Measurements from ENCODE around the gene CTDP1. TPM values are rescaled to one million over a fixed set of nuclear protein-coding genes. Genes with fewer than 3 reads are reported as not detected.

Gene CTDP1
- total and polyA plus RNA-seq, 4 donors, result 2.7 to 13.9 (median 10.5) TPM

DNA sequence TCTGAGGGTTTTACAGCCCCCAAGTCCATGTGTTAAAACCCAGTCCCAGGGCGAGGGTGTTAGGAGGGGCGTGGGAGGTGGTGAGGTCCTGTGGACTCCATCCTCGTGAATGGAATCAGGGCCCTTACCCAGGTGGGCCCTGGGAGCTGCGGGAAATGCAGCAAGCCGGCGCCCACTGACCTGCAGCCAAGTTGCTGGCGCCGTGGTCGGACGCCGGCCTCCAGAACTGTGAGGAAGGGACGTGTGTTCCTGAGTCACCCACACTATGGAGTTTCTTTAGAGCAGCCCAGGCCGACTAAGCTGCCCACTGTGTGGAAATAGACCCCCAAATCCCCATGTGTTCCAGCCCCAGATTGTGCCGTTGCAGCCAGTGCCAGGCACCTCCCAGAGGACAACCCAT, 26.4 kb downstream of the CTDP1 start (continued):
- TF ChIP-seq, protein P1, sequence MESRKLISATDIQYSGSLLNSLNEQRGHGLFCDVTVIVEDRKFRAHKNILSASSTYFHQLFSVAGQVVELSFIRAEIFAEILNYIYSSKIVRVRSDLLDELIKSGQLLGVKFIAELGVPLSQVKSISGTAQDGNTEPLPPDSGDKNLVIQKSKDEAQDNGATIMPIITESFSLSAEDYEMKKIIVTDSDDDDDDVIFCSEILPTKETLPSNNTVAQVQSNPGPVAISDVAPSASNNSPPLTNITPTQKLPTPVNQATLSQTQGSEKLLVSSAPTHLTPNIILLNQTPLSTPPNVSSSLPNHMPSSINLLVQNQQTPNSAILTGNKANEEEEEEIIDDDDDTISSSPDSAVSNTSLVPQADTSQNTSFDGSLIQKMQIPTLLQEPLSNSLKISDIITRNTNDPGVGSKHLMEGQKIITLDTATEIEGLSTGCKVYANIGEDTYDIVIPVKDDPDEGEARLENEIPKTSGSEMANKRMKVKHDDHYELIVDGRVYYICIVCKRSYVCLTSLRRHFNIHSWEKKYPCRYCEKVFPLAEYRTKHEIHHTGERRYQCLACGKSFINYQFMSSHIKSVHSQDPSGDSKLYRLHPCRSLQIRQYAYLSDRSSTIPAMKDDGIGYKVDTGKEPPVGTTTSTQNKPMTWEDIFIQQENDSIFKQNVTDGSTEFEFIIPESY (IDR thresholded peaks at IDR 0.05), result no peak
- TF ChIP-seq FOXA1 (IDR thresholded peaks at IDR 0.05), result no peak
- TF ChIP-seq SP1 (IDR thresholded peaks at IDR 0.05), result no peak
- TF ChIP-seq HNF4G (IDR thresholded peaks at IDR 0.05), result no peak
- TF ChIP-seq RAD21 (IDR thresholded peaks at IDR 0.05), result no peak
- no peak for TF ChIP-seq RXRA (IDR thresholded peaks at IDR 0.05)
- TF ChIP-seq, protein P2, sequence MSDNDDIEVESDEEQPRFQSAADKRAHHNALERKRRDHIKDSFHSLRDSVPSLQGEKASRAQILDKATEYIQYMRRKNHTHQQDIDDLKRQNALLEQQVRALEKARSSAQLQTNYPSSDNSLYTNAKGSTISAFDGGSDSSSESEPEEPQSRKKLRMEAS (IDR thresholded peaks at IDR 0.05), result no peak
- no peak for TF ChIP-seq GABPA (IDR thresholded peaks at IDR 0.05 in 1 of 2, conservative IDR thresholded peaks at IDR 0.05 in 1 of 2)

DNA sequence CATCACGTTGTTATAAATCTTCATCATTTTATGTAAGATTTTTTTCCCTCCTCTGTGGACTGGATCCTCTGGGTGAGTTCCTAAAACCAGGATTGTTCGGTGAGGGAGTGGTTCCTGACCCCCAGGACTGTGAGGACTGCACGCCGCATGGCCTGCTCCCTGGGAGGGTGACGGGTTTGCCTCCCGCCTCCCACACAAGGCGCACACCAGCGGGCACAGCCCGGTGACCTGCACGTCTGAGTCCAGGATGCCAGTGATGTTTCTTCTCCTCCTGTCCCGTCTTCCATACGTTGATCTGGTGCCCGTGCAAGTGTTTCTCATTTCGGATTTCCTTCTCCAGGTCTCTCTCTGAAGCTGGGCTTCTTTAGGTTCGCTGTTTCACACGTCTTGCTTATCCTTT, 27.1 kb downstream of the CTDP1 start:
- TF ChIP-seq FOXA1 (IDR thresholded peaks at IDR 0.05) (no peak), FOXA2 (IDR thresholded peaks at IDR 0.05) (no peak), HNF4A (conservative IDR thresholded peaks at IDR 0.05) (no peak), RAD21 (IDR thresholded peaks at IDR 0.05) (no peak), SP1 (IDR thresholded peaks at IDR 0.05) (no peak), JUND (IDR thresholded peaks at IDR 0.05) (no peak), YY1 (IDR thresholded peaks at IDR 0.05) (no peak), NR2F2 (IDR thresholded peaks at IDR 0.05) (no peak)
- TF ChIP-seq, protein P3, sequence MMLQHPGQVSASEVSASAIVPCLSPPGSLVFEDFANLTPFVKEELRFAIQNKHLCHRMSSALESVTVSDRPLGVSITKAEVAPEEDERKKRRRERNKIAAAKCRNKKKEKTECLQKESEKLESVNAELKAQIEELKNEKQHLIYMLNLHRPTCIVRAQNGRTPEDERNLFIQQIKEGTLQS (IDR thresholded peaks at IDR 0.05), result no peak
- TF ChIP-seq, protein P2 (IDR thresholded peaks at IDR 0.05), result no peak
- TF ChIP-seq, protein P4, sequence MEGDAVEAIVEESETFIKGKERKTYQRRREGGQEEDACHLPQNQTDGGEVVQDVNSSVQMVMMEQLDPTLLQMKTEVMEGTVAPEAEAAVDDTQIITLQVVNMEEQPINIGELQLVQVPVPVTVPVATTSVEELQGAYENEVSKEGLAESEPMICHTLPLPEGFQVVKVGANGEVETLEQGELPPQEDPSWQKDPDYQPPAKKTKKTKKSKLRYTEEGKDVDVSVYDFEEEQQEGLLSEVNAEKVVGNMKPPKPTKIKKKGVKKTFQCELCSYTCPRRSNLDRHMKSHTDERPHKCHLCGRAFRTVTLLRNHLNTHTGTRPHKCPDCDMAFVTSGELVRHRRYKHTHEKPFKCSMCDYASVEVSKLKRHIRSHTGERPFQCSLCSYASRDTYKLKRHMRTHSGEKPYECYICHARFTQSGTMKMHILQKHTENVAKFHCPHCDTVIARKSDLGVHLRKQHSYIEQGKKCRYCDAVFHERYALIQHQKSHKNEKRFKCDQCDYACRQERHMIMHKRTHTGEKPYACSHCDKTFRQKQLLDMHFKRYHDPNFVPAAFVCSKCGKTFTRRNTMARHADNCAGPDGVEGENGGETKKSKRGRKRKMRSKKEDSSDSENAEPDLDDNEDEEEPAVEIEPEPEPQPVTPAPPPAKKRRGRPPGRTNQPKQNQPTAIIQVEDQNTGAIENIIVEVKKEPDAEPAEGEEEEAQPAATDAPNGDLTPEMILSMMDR (IDR thresholded peaks at IDR 0.05; ENCODE audit: low read depth, low read length, missing input control), result no peak
- TF ChIP-seq, protein P1 (IDR thresholded peaks at IDR 0.05), result no peak
- TF ChIP-seq, protein P5, sequence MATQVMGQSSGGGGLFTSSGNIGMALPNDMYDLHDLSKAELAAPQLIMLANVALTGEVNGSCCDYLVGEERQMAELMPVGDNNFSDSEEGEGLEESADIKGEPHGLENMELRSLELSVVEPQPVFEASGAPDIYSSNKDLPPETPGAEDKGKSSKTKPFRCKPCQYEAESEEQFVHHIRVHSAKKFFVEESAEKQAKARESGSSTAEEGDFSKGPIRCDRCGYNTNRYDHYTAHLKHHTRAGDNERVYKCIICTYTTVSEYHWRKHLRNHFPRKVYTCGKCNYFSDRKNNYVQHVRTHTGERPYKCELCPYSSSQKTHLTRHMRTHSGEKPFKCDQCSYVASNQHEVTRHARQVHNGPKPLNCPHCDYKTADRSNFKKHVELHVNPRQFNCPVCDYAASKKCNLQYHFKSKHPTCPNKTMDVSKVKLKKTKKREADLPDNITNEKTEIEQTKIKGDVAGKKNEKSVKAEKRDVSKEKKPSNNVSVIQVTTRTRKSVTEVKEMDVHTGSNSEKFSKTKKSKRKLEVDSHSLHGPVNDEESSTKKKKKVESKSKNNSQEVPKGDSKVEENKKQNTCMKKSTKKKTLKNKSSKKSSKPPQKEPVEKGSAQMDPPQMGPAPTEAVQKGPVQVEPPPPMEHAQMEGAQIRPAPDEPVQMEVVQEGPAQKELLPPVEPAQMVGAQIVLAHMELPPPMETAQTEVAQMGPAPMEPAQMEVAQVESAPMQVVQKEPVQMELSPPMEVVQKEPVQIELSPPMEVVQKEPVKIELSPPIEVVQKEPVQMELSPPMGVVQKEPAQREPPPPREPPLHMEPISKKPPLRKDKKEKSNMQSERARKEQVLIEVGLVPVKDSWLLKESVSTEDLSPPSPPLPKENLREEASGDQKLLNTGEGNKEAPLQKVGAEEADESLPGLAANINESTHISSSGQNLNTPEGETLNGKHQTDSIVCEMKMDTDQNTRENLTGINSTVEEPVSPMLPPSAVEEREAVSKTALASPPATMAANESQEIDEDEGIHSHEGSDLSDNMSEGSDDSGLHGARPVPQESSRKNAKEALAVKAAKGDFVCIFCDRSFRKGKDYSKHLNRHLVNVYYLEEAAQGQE (IDR thresholded peaks at IDR 0.05), result no peak
- Histone ChIP-seq H3K27ac (ENCODE audit: low read depth in 1 of 2, low read length in 2 of 2) (no peak overlapping the region), H3K4me3 (ENCODE audit: low read depth in 1 of 3, low read length in 3 of 3) (no peak overlapping the region), H3K9ac (ENCODE audit: low read depth in 1 of 2, low read length in 2 of 2) (no peak overlapping the region), H3K4me1 (ENCODE audit: control insufficient read depth in 4 of 4, insufficient read depth in 4 of 4, low read length in 3 of 4) (no peaks in the 10 kb centered on the region), H3K36me3 (ENCODE audit: control insufficient read depth in 4 of 4, insufficient read depth in 3 of 4, low read depth in 1 of 4, low read length in 3 of 4) (peaks cover 6 to 56% (median 17%) of the 10 kb centered on the region in 4 donors), H3K9me3 (ENCODE audit: control insufficient read depth in 4 of 4, low read length in 3 of 4) (no peaks in the 10 kb centered on the region), H3K27me3 (ENCODE audit: control insufficient read depth in 4 of 4, insufficient read depth in 4 of 4, low read length in 3 of 4) (no peaks in the 10 kb centered on the region)
- WGBS, result 98% methylated on average over 16 of the region's 16 CpGs
- no peak for DNase-seq (ENCODE audit: low spot score)

All from liver (tissue), 9 donors.